H9 (cell line): ENCODE measurements around the gene GOLGA3. TPM values are rescaled to one million over a fixed set of nuclear protein-coding genes. Genes with fewer than 3 reads are reported as not detected.

Source experiments
- DNase-seq: peaks from one replicate; pipeline ENCODE4 v3.0.0-alpha.2; 2017
- H2AFZ ChIP-seq: one replicate; pipeline ENCODE4 v1.6.1; 2013; ENCODE audit warnings: mild to moderate bottlenecking, low read length, control low read depth, moderate library complexity
- H2AK5ac ChIP-seq: 2 replicates; pipeline ENCODE4 v1.6.1; 2013; ENCODE audit warnings: low read length, control low read depth, mixed read lengths; ENCODE audit not compliant: insufficient read length
- H2BK120ac ChIP-seq: one replicate; pipeline ENCODE4 v1.6.1; 2013; ENCODE audit warnings: low read depth, mild to moderate bottlenecking, low read length, control low read depth, inconsistent platforms; ENCODE audit not compliant: poor library complexity, severe bottlenecking
- H2BK12ac ChIP-seq: 2 replicates; pipeline ENCODE4 v1.6.1; 2013; ENCODE audit warnings: low read length, control low read depth, mixed read lengths, low read depth; ENCODE audit not compliant: insufficient read length
- H2BK15ac ChIP-seq: 2 replicates; pipeline ENCODE4 v1.6.1; 2013; ENCODE audit warnings: low read depth, low read length, control low read depth
- H2BK20ac ChIP-seq: one replicate; pipeline ENCODE4 v1.6.1; 2013; ENCODE audit warnings: low read depth, mild to moderate bottlenecking, low read length, control low read depth, inconsistent platforms; ENCODE audit not compliant: poor library complexity, severe bottlenecking
- H2BK5ac ChIP-seq: 2 replicates; pipeline ENCODE4 v1.6.1; 2013; ENCODE audit warnings: low read length, control low read depth, mixed read lengths; ENCODE audit not compliant: insufficient read length
- H3K14ac ChIP-seq: 2 replicates; pipeline ENCODE4 v1.6.1; 2013; ENCODE audit warnings: low read length, control low read depth; ENCODE audit not compliant: insufficient read depth
- H3K18ac ChIP-seq: 2 replicates; pipeline ENCODE4 v1.6.1; 2013; ENCODE audit warnings: low read depth, mild to moderate bottlenecking, mixed read lengths, low read length, control low read depth; ENCODE audit not compliant: insufficient read length
- H3K23ac ChIP-seq: 2 replicates; pipeline ENCODE4 v1.6.1; 2013; ENCODE audit warnings: low read length, control low read depth, mixed read lengths, low read depth; ENCODE audit not compliant: insufficient read length
- H3K23me2 ChIP-seq: 2 replicates; pipeline ENCODE4 v1.6.1; 2013; ENCODE audit warnings: low read depth, mild to moderate bottlenecking, mixed read lengths, low read length, control low read depth; ENCODE audit not compliant: insufficient read length, poor library complexity, severe bottlenecking
- H3K27ac ChIP-seq: 2 replicates; pipeline ENCODE4 v1.5.1; 2013; ENCODE audit warnings: low read length, control low read depth, mixed read lengths, low read depth; ENCODE audit not compliant: insufficient read length
- H3K27me3 ChIP-seq: 2 replicates; pipeline ENCODE4 v1.6.1; 2013; ENCODE audit warnings: low read length, control low read depth, inconsistent platforms; ENCODE audit not compliant: insufficient read depth
- H3K4ac ChIP-seq: 2 replicates; pipeline ENCODE4 v1.6.1; 2013; ENCODE audit warnings: low read depth, mild to moderate bottlenecking, control low read depth, inconsistent platforms, low read length, moderate library complexity
- H3K4me1 ChIP-seq: 2 replicates; pipeline ENCODE4 v1.6.1; 2013; ENCODE audit warnings: low read length, control low read depth, inconsistent platforms; ENCODE audit not compliant: insufficient read depth
- H3K4me2 ChIP-seq: 2 replicates; pipeline ENCODE4 v1.6.1; 2013; ENCODE audit warnings: low read length, control low read depth, mixed read lengths; ENCODE audit not compliant: insufficient read length, insufficient read depth
- H3K56ac ChIP-seq: 2 replicates; pipeline ENCODE4 v1.6.1; 2013; ENCODE audit warnings: low read depth, mild to moderate bottlenecking, mixed read lengths, low read length, control low read depth; ENCODE audit not compliant: insufficient read length
- H3K79me1 ChIP-seq: 2 replicates; pipeline ENCODE4 v1.6.1; 2013; ENCODE audit warnings: low read depth, mild to moderate bottlenecking, moderate library complexity, low read length, control low read depth, inconsistent platforms; ENCODE audit not compliant: insufficient read depth, poor library complexity, severe bottlenecking
- H3K79me2 ChIP-seq: 2 replicates; pipeline ENCODE4 v1.6.1; 2013; ENCODE audit warnings: low read length, control low read depth, inconsistent platforms; ENCODE audit not compliant: insufficient read depth
- H3K9ac ChIP-seq: 2 replicates; pipeline ENCODE4 v1.6.1; 2013; ENCODE audit warnings: low read length, control low read depth, mixed read lengths; ENCODE audit not compliant: insufficient read length; ENCODE audit errors: extremely low read depth
- H3K9me3 ChIP-seq: one replicate; pipeline ENCODE4 v1.6.1; 2013; ENCODE audit warnings: low read depth, low read length, inconsistent platforms; ENCODE audit not compliant: control insufficient read depth
- H3T11ph ChIP-seq: one replicate; pipeline ENCODE4 v1.6.1; 2013; ENCODE audit warnings: mild to moderate bottlenecking, low read length, control low read depth, inconsistent platforms
- H4K20me1 ChIP-seq: one replicate; pipeline ENCODE4 v1.6.1; 2013; ENCODE audit not compliant: control insufficient read depth, insufficient read length, insufficient read depth
- H4K5ac ChIP-seq: 2 replicates; pipeline ENCODE4 v1.6.1; 2013; ENCODE audit warnings: low read depth, mild to moderate bottlenecking, mixed read lengths, low read length, control low read depth; ENCODE audit not compliant: insufficient read length
- H4K8ac ChIP-seq: replicated peaks from 2 replicates; pipeline ENCODE4 v1.6.1; 2013; ENCODE audit warnings: low read length, control low read depth, mixed read lengths, low read depth; ENCODE audit not compliant: insufficient read length
- H4K91ac ChIP-seq: 2 replicates; pipeline ENCODE4 v1.6.1; 2013; ENCODE audit warnings: low read depth, mild to moderate bottlenecking, moderate library complexity, mixed read lengths, low read length, control low read depth; ENCODE audit not compliant: insufficient read length
- H3K27ac Mint-ChIP-seq, 3 experiments: 2 replicates in 2 of 3; 3 replicates in 1 of 3; pipeline ENCODE4 v1.8.0; 2020 to 2021; ENCODE audit warnings: mixed read lengths in 3 of 3, mild to moderate bottlenecking in 1 of 3, moderate library complexity in 1 of 3
- H3K27me3 Mint-ChIP-seq: 2 replicates; pipeline ENCODE4 v1.8.0; 2021; ENCODE audit warnings: low read depth, mild to moderate bottlenecking, moderate library complexity, mixed read lengths
- H3K36me3 Mint-ChIP-seq, 3 experiments: 2 replicates in 2 of 3; 3 replicates in 1 of 3; pipeline ENCODE4 v1.8.0; 2020 to 2021; ENCODE audit warnings: low read depth in 3 of 3, mixed read lengths in 3 of 3; ENCODE audit not compliant: insufficient read depth in 1 of 3
- H3K4me1 Mint-ChIP-seq, 2 experiments: 2 replicates each; pipeline ENCODE4 v1.8.0; 2020; ENCODE audit warnings: mixed read lengths in 2 of 2
- H3K4me3 Mint-ChIP-seq, 2 experiments: 2 replicates in 1 of 2; 3 replicates in 1 of 2; pipeline ENCODE4 v1.8.0; 2020 to 2021; ENCODE audit warnings: mild to moderate bottlenecking in 2 of 2, mixed read lengths in 2 of 2, moderate library complexity in 1 of 2
- H3K9me3 Mint-ChIP-seq, 2 experiments: 2 replicates in 1 of 2; 3 replicates in 1 of 2; pipeline ENCODE4 v1.8.0; 2020; ENCODE audit warnings: mild to moderate bottlenecking in 2 of 2, mixed read lengths in 2 of 2, moderate library complexity in 1 of 2
- CTCF ChIP-seq: fragments of 200-600 bp; sonication (generic); conservative IDR thresholded peaks from 3 replicates; pipeline ENCODE4 v1.8.0; 2021; ENCODE audit warnings: antibody characterized with exemption, mild to moderate bottlenecking
- WGBS: extraction: QIAGEN DNeasy Blood & Tissue Kit; methylation state at CpG from one replicate; pipeline ENCODE4 v1.1.7; 2013; ENCODE audit warnings: missing lambda C conversion rate, low lambda C conversion rate, mixed read lengths; ENCODE audit not compliant: insufficient read length; ENCODE audit errors: extremely low coverage; 5-methylcytosine and 5-hydroxymethylcytosine counted together
- total RNA-seq: library from RNA; stranded (reverse); gene quantifications from 2 replicates; pipeline ENCODE4 v1.2.1, GENCODE V29; 2021

Gene GOLGA3
- total RNA-seq, 1 experiment from 2014 or later, result 40.1 TPM

DNA sequence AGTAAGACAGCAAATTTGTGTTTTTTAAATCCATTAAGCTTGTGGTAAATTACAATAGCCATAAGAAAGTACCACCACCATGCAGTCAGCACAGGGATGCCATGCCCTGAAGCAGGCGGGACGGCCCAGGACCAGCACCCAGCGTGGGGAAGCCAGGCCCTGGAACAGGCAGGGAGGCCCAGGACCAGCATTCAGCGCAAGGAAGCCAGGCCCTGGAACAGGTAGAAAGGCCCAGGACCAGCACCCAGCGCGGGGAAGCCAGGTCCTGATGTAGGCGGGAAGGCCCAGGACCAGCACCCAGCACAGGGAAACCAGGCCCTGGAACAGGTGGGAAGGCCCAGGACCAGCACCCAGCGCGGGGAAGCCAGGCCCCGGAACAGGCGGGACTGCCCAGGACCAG lies 45.5 kb upstream of the GOLGA3 start:
- Histone ChIP-seq H2BK15ac (no peak overlapping the region), H4K20me1 (no peaks in the 10 kb centered on the region), H2BK12ac (no peak overlapping the region), H3K79me2 (no peaks in the 10 kb centered on the region), H3K14ac (no peak overlapping the region; the same call in 1 of the 2 replicates), H3K9ac (no peak overlapping the region), H3K4ac (no peak overlapping the region), H3K9me3 (no peaks in the 10 kb centered on the region), H2BK5ac (no peak overlapping the region), H3T11ph (no peak overlapping the region), H3K18ac (no peak overlapping the region), H2BK20ac (no peak overlapping the region), H3K27me3 (no peaks in the 10 kb centered on the region), H4K5ac (no peak overlapping the region), H3K4me2 (no peak overlapping the region), H3K23me2 (no peaks in the 10 kb centered on the region), H3K4me1 (no peaks in the 10 kb centered on the region), H3K79me1 (no peaks in the 10 kb centered on the region), H3K23ac (no peak overlapping the region), H2AK5ac (no peak overlapping the region), H2BK120ac (no peak overlapping the region), H2AFZ (no peak overlapping the region), H4K8ac (no peak overlapping the region), H4K91ac (no peak overlapping the region), H3K56ac (no peak overlapping the region), H3K27ac (no peak overlapping the region)
- no peaks in the 10 kb centered on the region for H3K27me3 Mint-ChIP-seq
- TF ChIP-seq CTCF, result no peak
- no peaks in the 10 kb centered on the region for H3K9me3 Mint-ChIP-seq
- DNase-seq, result no peak
- H3K4me3 Mint-ChIP-seq, result no peak overlapping the region
- no peaks in the 10 kb centered on the region for H3K4me1 Mint-ChIP-seq
- H3K27ac Mint-ChIP-seq, result no peak overlapping the region
- WGBS, result no CpG with 5 or more reads among the region's 11 CpGs
- H3K36me3 Mint-ChIP-seq, result peaks cover 22 to 65% (median 39%) of the 10 kb centered on the region in 3 experiments; a peak in 6 of 7 replicates
